ENCODE data around the gene ALLC. TPM values are rescaled to one million over a fixed set of nuclear protein-coding genes. Genes with fewer than 3 reads are reported as not detected.

Gene ALLC
- total RNA-seq, 1 experiment from 2014 or later = not detected

- Mint-ChIP-seq H3K27ac (ENCODE audit: unreplicated experiment) (no peak overlapping the region), H3K4me1 (ENCODE audit: low read depth, unreplicated experiment) (no peaks in the 10 kb centered on the region), H3K36me3 (ENCODE audit: insufficient read depth, unreplicated experiment) (no peaks in the 10 kb centered on the region), H3K4me3 (ENCODE audit: unreplicated experiment) (no peak overlapping the region), H3K27me3 (ENCODE audit: insufficient read depth, unreplicated experiment) (peaks cover 27% of the 10 kb centered on the region), H3K9me3 (ENCODE audit: unreplicated experiment) (no peaks in the 10 kb centered on the region)
- no peak for DNase-seq
- no peak for TF ChIP-seq CTCF (IDR thresholded peaks at IDR 0.05; ENCODE audit: insufficient read depth in 1 of 2, low read depth in 1 of 2, low read length in 1 of 2, severe bottlenecking in 1 of 2, unreplicated experiment in 1 of 2)
- ChIA-PET POLR2A (no interaction called here), CTCF (no interaction called here)
- BruUV-seq (replicated peaks) = no TSS peak
- Histone ChIP-seq H3K36me3 (ENCODE audit: control insufficient read depth, insufficient read depth, low read length) (no peaks in the 10 kb centered on the region), H3K4me3 (ENCODE audit: low read depth, low read length) (no peak overlapping the region), H3K9me3 (no peaks in the 10 kb centered on the region), H3K4me1 (no peaks in the 10 kb centered on the region), H3K27me3 (replicated peaks; ENCODE audit: control insufficient read depth, insufficient read depth, low read length) (no peaks in the 10 kb centered on the region; the same call in 1 of the 2 replicates)
- intact Hi-C loops (cut with micrococcal nuclease; ENCODE audit: unreplicated experiment) = no loop called here
Observed at GRCh38 chr2:3741396-3741795, 83.4 kb downstream of the ALLC start.

- POLR2A ChIA-PET = no interaction called here
- BruUV-seq (replicated peaks) = no TSS peak
Observed at GRCh38 chr2:3741867-3742602, 84.0 kb downstream of the ALLC start.

More at GRCh38 chr2:3741867-3742602, 84.0 kb downstream of the ALLC start:
- Mint-ChIP-seq H3K27me3 (ENCODE audit: insufficient read depth, unreplicated experiment) (peaks cover 33% of the 10 kb centered on the region), H3K9me3 (ENCODE audit: unreplicated experiment) (no peaks in the 10 kb centered on the region), H3K36me3 (ENCODE audit: insufficient read depth, unreplicated experiment) (no peaks in the 10 kb centered on the region), H3K4me3 (ENCODE audit: unreplicated experiment) (no peak overlapping the region), H3K4me1 (ENCODE audit: low read depth, unreplicated experiment) (no peaks in the 10 kb centered on the region), H3K27ac (ENCODE audit: unreplicated experiment) (no peak overlapping the region)
- no peaks in the 10 kb centered on the region for H3K4me1 ChIP-seq
- CTCF ChIA-PET = no interaction called here
- H3K4me3 ChIP-seq (ENCODE audit: low read depth, low read length) = no peak overlapping the region
- no peaks in the 10 kb centered on the region for H3K36me3 ChIP-seq (ENCODE audit: control insufficient read depth, insufficient read depth, low read length)
- no peak for TF ChIP-seq CTCF (IDR thresholded peaks at IDR 0.05; ENCODE audit: insufficient read depth in 1 of 2, low read depth in 1 of 2, low read length in 1 of 2, severe bottlenecking in 1 of 2, unreplicated experiment in 1 of 2)
- no peaks in the 10 kb centered on the region; the same call in 1 of the 2 replicates for H3K27me3 ChIP-seq (replicated peaks; ENCODE audit: control insufficient read depth, insufficient read depth, low read length)
- DNase-seq = no peak
- intact Hi-C loops (cut with micrococcal nuclease; ENCODE audit: unreplicated experiment) = no loop called here
- no peaks in the 10 kb centered on the region for H3K9me3 ChIP-seq

All from Caco-2 (cell line).